ENCODE measurements around the gene DEDD2.

- TF ChIP-seq CTCF (IDR thresholded peaks at IDR 0.05) (no peak), EP300 (IDR thresholded peaks at IDR 0.05) (no peak), POLR2A (IDR thresholded peaks at IDR 0.05) (no peak)
These were observed 63.6 kb downstream of the DEDD2 start for GRCh38 chr19:42153672-42154433.
